Trophoblast cell (in vitro differentiated cells and primary cell): ENCODE results near the gene MBNL2.
A peak's percentile ranks its signal among the peaks of the same experiment; 100 is the strongest.

Experiments
- DNase-seq, 2 donors: peaks; one replicate each; pipeline ENCODE4 v3.0.0-alpha.2; 2016
- H2AFZ ChIP-seq: 2 replicates; pipeline ENCODE4 v1.6.1; 2013; ENCODE audit warnings: low read length, moderate library complexity, mild to moderate bottlenecking; ENCODE audit not compliant: insufficient read depth, poor library complexity
- H2AK5ac ChIP-seq: 2 replicates; pipeline ENCODE4 v1.6.1; 2013; ENCODE audit warnings: mild to moderate bottlenecking, low read length
- H2BK120ac ChIP-seq: 2 replicates; pipeline ENCODE4 v1.6.1; 2013; ENCODE audit warnings: low read length, mild to moderate bottlenecking, moderate library complexity; ENCODE audit not compliant: insufficient read depth, poor library complexity
- H2BK12ac ChIP-seq: 2 replicates; pipeline ENCODE4 v1.6.1; 2013; ENCODE audit warnings: mild to moderate bottlenecking, low read length, moderate library complexity
- H2BK5ac ChIP-seq: 2 replicates; pipeline ENCODE4 v1.6.1; 2013; ENCODE audit warnings: low read length, low read depth, moderate library complexity, mild to moderate bottlenecking; ENCODE audit not compliant: poor library complexity
- H3K14ac ChIP-seq: 2 replicates; pipeline ENCODE4 v1.6.1; 2013; ENCODE audit warnings: mild to moderate bottlenecking, low read length
- H3K18ac ChIP-seq: 2 replicates; pipeline ENCODE4 v1.6.1; 2013; ENCODE audit warnings: mild to moderate bottlenecking, low read length
- H3K23ac ChIP-seq: 2 replicates; pipeline ENCODE4 v1.6.1; 2013; ENCODE audit warnings: low read length
- H3K27ac ChIP-seq: 2 replicates; pipeline ENCODE4 v1.5.1; 2013; ENCODE audit warnings: low read depth, mild to moderate bottlenecking, inconsistent platforms, low read length, moderate library complexity
- H3K27me3 ChIP-seq: 2 replicates; pipeline ENCODE4 v1.6.1; 2013; ENCODE audit warnings: inconsistent platforms, mild to moderate bottlenecking, low read length, moderate library complexity; ENCODE audit not compliant: insufficient read depth
- H3K36me3 ChIP-seq, 2 experiments: 1 replicate in 1 of 2; 2 replicates in 1 of 2; pipeline ENCODE4 v1.6.1; 2013; ENCODE audit warnings: low read length in 2 of 2, mild to moderate bottlenecking in 2 of 2, moderate library complexity in 1 of 2; ENCODE audit not compliant: insufficient read depth in 2 of 2, control insufficient read depth in 1 of 2
- H3K4ac ChIP-seq: 2 replicates; pipeline ENCODE4 v1.6.1; 2013; ENCODE audit warnings: low read depth, mild to moderate bottlenecking, low read length, moderate library complexity
- H3K4me1 ChIP-seq, 2 experiments: 1 replicate in 1 of 2; 2 replicates in 1 of 2; pipeline ENCODE4 v1.6.1; 2013; ENCODE audit warnings: low read length in 2 of 2, mild to moderate bottlenecking in 2 of 2, moderate library complexity in 1 of 2; ENCODE audit not compliant: insufficient read depth in 2 of 2, control insufficient read depth in 1 of 2
- H3K4me2 ChIP-seq: 2 replicates; pipeline ENCODE4 v1.6.1; 2013; ENCODE audit warnings: inconsistent platforms, mild to moderate bottlenecking, low read length, moderate library complexity
- H3K4me3 ChIP-seq: 2 replicates; pipeline ENCODE4 v1.5.1; 2013; ENCODE audit warnings: mild to moderate bottlenecking, low read depth, low read length, inconsistent platforms
- H3K79me1 ChIP-seq: one replicate; pipeline ENCODE4 v1.6.1; 2013; ENCODE audit warnings: low read length
- H3K79me2 ChIP-seq: 2 replicates; pipeline ENCODE4 v1.6.1; 2013; ENCODE audit warnings: low read length, mild to moderate bottlenecking; ENCODE audit not compliant: control insufficient read depth, insufficient read depth, poor library complexity
- H3K9ac ChIP-seq: 2 replicates; pipeline ENCODE4 v1.6.1; 2013; ENCODE audit warnings: mild to moderate bottlenecking, low read length
- H3K9me3 ChIP-seq: 2 replicates; pipeline ENCODE4 v1.6.1; 2013; ENCODE audit warnings: low read depth, mild to moderate bottlenecking, control low read depth, inconsistent platforms, low read length; ENCODE audit not compliant: insufficient read depth
- H4K12ac ChIP-seq: 2 replicates; pipeline ENCODE4 v1.6.1; 2013; ENCODE audit warnings: low read depth, mild to moderate bottlenecking, low read length, moderate library complexity
- H4K8ac ChIP-seq: 2 replicates; pipeline ENCODE4 v1.6.1; 2013; ENCODE audit warnings: low read depth, mild to moderate bottlenecking, low read length, moderate library complexity
- H4K91ac ChIP-seq: one replicate; pipeline ENCODE4 v1.6.1; 2013; ENCODE audit warnings: low read depth, mild to moderate bottlenecking, low read length, moderate library complexity
- WGBS: extraction: QIAGEN DNeasy Blood & Tissue Kit; methylation state at CpG from one replicate; pipeline ENCODE4 v1.1.7; 2013; ENCODE audit warnings: missing lambda C conversion rate; ENCODE audit not compliant: insufficient read length, insufficient coverage; ENCODE audit errors: extremely low coverage; 5-methylcytosine and 5-hydroxymethylcytosine counted together

The MBNL2 gene

DNA sequence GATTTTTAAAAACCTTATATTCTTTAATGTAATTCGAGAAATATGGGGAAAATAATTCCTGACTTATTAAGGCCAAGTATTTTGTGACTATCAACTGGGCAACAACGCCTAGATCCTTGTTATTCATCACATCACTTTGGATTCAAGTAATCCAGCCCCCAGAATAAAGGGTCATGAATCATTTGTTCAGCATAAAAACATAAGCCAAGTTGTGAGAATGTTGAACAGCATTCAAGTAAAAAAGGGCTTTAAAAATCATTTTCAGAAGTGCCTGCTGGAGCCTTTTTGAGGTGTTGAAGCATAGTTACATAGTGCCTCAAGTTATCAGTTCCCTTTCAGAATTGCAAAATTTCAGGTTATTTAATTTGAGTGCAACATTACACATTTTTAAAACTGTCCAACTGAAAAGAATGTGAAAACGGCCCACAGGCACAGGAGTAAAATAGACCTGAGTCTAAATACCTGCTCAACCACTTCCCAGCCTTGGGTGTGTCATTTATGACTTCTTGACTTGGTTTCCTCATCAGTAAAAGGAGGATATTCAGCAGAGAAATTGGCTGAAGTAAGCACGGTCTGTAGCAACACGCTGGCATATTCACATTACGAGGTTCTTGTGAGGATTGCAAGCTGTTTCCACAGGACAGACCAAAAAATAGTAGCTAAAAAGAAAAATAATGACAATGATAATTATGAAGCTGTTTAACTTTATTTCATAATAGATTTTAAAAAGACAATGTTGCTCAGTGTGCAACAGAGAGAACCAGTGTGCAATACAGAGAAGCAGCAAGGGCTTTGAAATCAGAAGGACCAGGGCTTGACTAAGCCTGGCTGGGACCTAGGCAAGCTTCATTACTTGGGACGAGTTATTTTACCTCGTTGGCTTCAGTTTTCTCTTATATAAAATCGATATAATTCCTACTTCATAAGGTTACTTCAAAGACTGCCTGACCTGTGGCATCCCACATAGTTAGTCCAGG lies 56.6 kb downstream of the MBNL2 start:
- H3K4me1 ChIP-seq: peaks cover 0 to 6% of the 10 kb centered on the region in 2 experiments
- peaks cover 2% of the 10 kb centered on the region for H3K79me2 ChIP-seq
- peak overlapping the region; percentile 20 for H3K27ac ChIP-seq
- DNase-seq: peak; percentile 59 to 74
- no peak overlapping the region for H3K4me3 ChIP-seq
- H3K14ac ChIP-seq: no peak overlapping the region
- no peak overlapping the region for H2AFZ ChIP-seq
- peak overlapping the region; percentile 58 for H3K4ac ChIP-seq
- H2BK120ac ChIP-seq: no peak overlapping the region
- no peak overlapping the region for H3K18ac ChIP-seq
- WGBS: no CpG with 5 or more reads among the region's 9 CpGs
- H3K9me3 ChIP-seq: no peaks in the 10 kb centered on the region
- no peak overlapping the region for H3K9ac ChIP-seq
- H4K8ac ChIP-seq: no peak overlapping the region
- H2BK5ac ChIP-seq: no peak overlapping the region
- H3K27me3 ChIP-seq: no peaks in the 10 kb centered on the region
- H4K12ac ChIP-seq: no peak overlapping the region
- H2BK12ac ChIP-seq: no peak overlapping the region
- H4K91ac ChIP-seq: no peak overlapping the region
- no peak overlapping the region for H3K23ac ChIP-seq
- peaks cover 2 to 14% of the 10 kb centered on the region in 2 experiments for H3K36me3 ChIP-seq
- H2AK5ac ChIP-seq: no peak overlapping the region
- no peaks in the 10 kb centered on the region for H3K79me1 ChIP-seq
- no peak overlapping the region for H3K4me2 ChIP-seq

- Histone ChIP-seq H3K4ac (no peak overlapping the region), H3K9me3 (no peaks in the 10 kb centered on the region), H3K18ac (no peak overlapping the region), H2BK5ac (no peak overlapping the region), H4K91ac (no peak overlapping the region), H3K4me2 (no peak overlapping the region), H3K9ac (no peak overlapping the region), H3K36me3 (peaks cover 2 to 17% of the 10 kb centered on the region in 2 experiments), H2BK120ac (no peak overlapping the region), H2AFZ (no peak overlapping the region), H3K14ac (no peak overlapping the region), H3K27me3 (no peaks in the 10 kb centered on the region), H3K4me1 (peaks cover 0 to 6% of the 10 kb centered on the region in 2 experiments), H4K12ac (no peak overlapping the region), H3K4me3 (no peak overlapping the region), H2BK12ac (no peak overlapping the region), H2AK5ac (no peak overlapping the region), H3K79me1 (no peaks in the 10 kb centered on the region), H3K23ac (no peak overlapping the region), H3K79me2 (peaks cover 2% of the 10 kb centered on the region), H4K8ac (no peak overlapping the region), H3K27ac (peak overlapping the region; percentile 65)
- WGBS: no CpG with 5 or more reads among the region's 5 CpGs
- no peak for DNase-seq
These were observed 57.8 kb downstream of the MBNL2 start for GRCh38 chr13:97279913-97280312.

- Histone ChIP-seq H3K23ac (no peak overlapping the region), H2AK5ac (no peak overlapping the region), H4K12ac (no peak overlapping the region), H3K36me3 (peaks cover 2 to 17% of the 10 kb centered on the region in 2 experiments), H3K79me2 (peaks cover 2% of the 10 kb centered on the region), H2BK12ac (no peak overlapping the region), H3K27me3 (no peaks in the 10 kb centered on the region), H2BK5ac (no peak overlapping the region), H2BK120ac (no peak overlapping the region), H4K91ac (no peak overlapping the region), H3K4me2 (no peak overlapping the region), H3K18ac (no peak overlapping the region), H3K4me3 (no peak overlapping the region), H3K9ac (no peak overlapping the region), H3K27ac (no peak overlapping the region), H3K14ac (no peak overlapping the region), H2AFZ (no peak overlapping the region), H4K8ac (no peak overlapping the region), H3K9me3 (no peaks in the 10 kb centered on the region), H3K4me1 (peaks cover 0 to 6% of the 10 kb centered on the region in 2 experiments), H3K4ac (peak overlapping the region; percentile 8), H3K79me1 (no peaks in the 10 kb centered on the region)
- no peak for DNase-seq
- WGBS: no CpG with 5 or more reads among the region's 4 CpGs
These were observed 58.3 kb downstream of the MBNL2 start for GRCh38 chr13:97280478-97280877.

DNA sequence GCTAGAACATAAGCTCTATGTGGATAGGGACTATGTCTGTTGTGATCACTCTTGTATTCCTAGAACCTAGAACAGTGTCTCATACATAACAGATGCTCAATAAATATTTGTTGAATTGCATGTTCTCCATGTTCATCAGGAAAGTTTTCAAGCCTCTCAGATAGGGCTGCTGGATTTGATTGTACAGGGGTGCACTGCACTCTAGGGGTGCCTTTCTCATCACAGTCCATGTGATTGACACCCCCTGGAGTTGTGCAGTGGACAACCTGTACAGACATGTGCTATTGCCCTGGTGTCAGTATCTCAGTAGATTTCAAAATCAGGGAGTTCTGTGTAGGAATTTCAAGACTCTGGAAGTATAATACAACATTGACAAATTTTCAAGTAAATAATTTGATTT lies 58.9 kb downstream of the MBNL2 start:
- H3K79me1 ChIP-seq: no peaks in the 10 kb centered on the region
- no peak overlapping the region for H3K18ac ChIP-seq
- H2BK12ac ChIP-seq: no peak overlapping the region
- no peak overlapping the region for H3K9ac ChIP-seq
- no peak overlapping the region for H2AK5ac ChIP-seq
- H3K79me2 ChIP-seq: peaks cover 2% of the 10 kb centered on the region
- H3K4me3 ChIP-seq: no peak overlapping the region
- no peak overlapping the region for H3K4me2 ChIP-seq
- H4K12ac ChIP-seq: no peak overlapping the region
- H3K27me3 ChIP-seq: no peaks in the 10 kb centered on the region
- peaks cover 0 to 6% of the 10 kb centered on the region in 2 experiments for H3K4me1 ChIP-seq
- peaks cover 2 to 15% of the 10 kb centered on the region in 2 experiments for H3K36me3 ChIP-seq
- H3K27ac ChIP-seq: no peak overlapping the region
- no peak overlapping the region for H3K14ac ChIP-seq
- H3K4ac ChIP-seq: peak overlapping the region; percentile 52
- no peak overlapping the region for H2BK5ac ChIP-seq
- no peak overlapping the region for H2AFZ ChIP-seq
- no peak overlapping the region for H4K8ac ChIP-seq
- no peak overlapping the region for H2BK120ac ChIP-seq
- no peak overlapping the region for H4K91ac ChIP-seq
- no peak for DNase-seq
- H3K9me3 ChIP-seq: no peaks in the 10 kb centered on the region
- no peak overlapping the region for H3K23ac ChIP-seq
